Keratinocyte (primary cell): ENCODE data around the gene FUOM. TPM values are rescaled to one million over a fixed set of nuclear protein-coding genes. Genes with fewer than 3 reads are reported as not detected.

Source experiments
- DNase-seq: peaks from one replicate; pipeline ENCODE4 v3.0.0-alpha.2; 2011; ENCODE audit warnings: low read depth, missing footprints, low spot score
- FAIRE-seq: peaks from 2 replicates; lab custom pipeline; 2011; peaks lifted over from hg19 to GRCh38; lab: Jason Lieb, UNC
- H2AFZ ChIP-seq: 2 replicates; pipeline ENCODE4 v1.6.0; 2012; ENCODE audit warnings: low read length, control low read depth, inconsistent platforms; ENCODE audit not compliant: control insufficient read depth
- H3K27ac ChIP-seq: 2 replicates; pipeline ENCODE4 v1.5.1; 2011; ENCODE audit warnings: low read length; ENCODE audit not compliant: control insufficient read depth, insufficient read depth
- H3K27me3 ChIP-seq: 3 replicates; pipeline ENCODE4 v1.6.0; 2011; ENCODE audit warnings: low read length; ENCODE audit not compliant: control insufficient read depth, insufficient read depth; ENCODE audit errors: extremely low read depth
- H3K36me3 ChIP-seq, 2 experiments: 2 replicates in 1 of 2; 3 replicates in 1 of 2; pipeline ENCODE4 v1.5.1; 2011; ENCODE audit warnings: low read length in 2 of 2, mild to moderate bottlenecking in 1 of 2; ENCODE audit not compliant: control insufficient read depth in 2 of 2, insufficient read depth in 2 of 2; ENCODE audit errors: extremely low read depth in 1 of 2
- H3K4me1 ChIP-seq: 3 replicates; pipeline ENCODE4 v1.5.1; 2011; ENCODE audit warnings: low read length; ENCODE audit not compliant: control insufficient read depth, insufficient read depth; ENCODE audit errors: extremely low read depth
- H3K4me2 ChIP-seq: 3 replicates; pipeline ENCODE4 v1.6.0; 2011; ENCODE audit warnings: low read depth, low read length; ENCODE audit not compliant: control insufficient read depth, insufficient read depth; ENCODE audit errors: extremely low read depth
- H3K4me3 ChIP-seq, 3 experiments: fragments of 200-600 bp in 1 of 3; sonication (generic) in 1 of 3; 2 replicates in 2 of 3; 3 replicates in 1 of 3; pipeline ENCODE4 v1.5.1; 2011 to 2016; ENCODE audit warnings: low read length in 3 of 3, mild to moderate bottlenecking in 3 of 3, control low read depth in 2 of 3, inconsistent platforms in 1 of 3, low read depth in 1 of 3, mixed read lengths in 1 of 3, mixed run types in 1 of 3, moderate library complexity in 1 of 3; ENCODE audit not compliant: control insufficient read depth in 2 of 3, insufficient read depth in 2 of 3; ENCODE audit errors: extremely low read depth in 1 of 3
- H3K79me2 ChIP-seq: 2 replicates; pipeline ENCODE4 v1.6.0; 2012; ENCODE audit warnings: low read length; ENCODE audit not compliant: control insufficient read depth, insufficient read depth
- H3K9ac ChIP-seq: 3 replicates; pipeline ENCODE4 v1.6.0; 2011; ENCODE audit warnings: low read length; ENCODE audit not compliant: control insufficient read depth, insufficient read depth; ENCODE audit errors: extremely low read depth
- H3K9me1 ChIP-seq: 3 replicates; pipeline ENCODE4 v1.6.0; 2011; ENCODE audit warnings: low read length; ENCODE audit not compliant: control insufficient read depth, insufficient read depth; ENCODE audit errors: extremely low read depth
- H3K9me3 ChIP-seq: 2 replicates; pipeline ENCODE4 v1.5.1; 2012; ENCODE audit warnings: low read depth, low read length; ENCODE audit not compliant: control insufficient read depth
- H4K20me1 ChIP-seq: 3 replicates; pipeline ENCODE4 v1.6.0; 2011; ENCODE audit warnings: low read length; ENCODE audit not compliant: control insufficient read depth, insufficient read depth; ENCODE audit errors: extremely low read depth
- CTCF ChIP-seq, 3 experiments: IDR thresholded peaks in 1 of 3; conservative IDR thresholded peaks in 1 of 3; optimal IDR thresholded peaks in 1 of 3; 2 replicates in 2 of 3; 3 replicates in 1 of 3; pipeline versions ENCODE3 to v1.5.1; 2011; ENCODE audit warnings: low read length in 3 of 3, mild to moderate bottlenecking in 3 of 3, moderate library complexity in 2 of 3, control low read depth in 1 of 3, inconsistent platforms in 1 of 3; ENCODE audit not compliant: insufficient read depth in 2 of 3; ENCODE audit errors: extremely low read depth in 1 of 3
- EZH2 ChIP-seq: IDR thresholded peaks from one replicate; pipeline ENCODE4 v1.6.1; 2012; ENCODE audit warnings: inconsistent platforms, mild to moderate bottlenecking, low read length, moderate library complexity
- dilution Hi-C: fragments of 300-500 bp; cut with MboI; formaldehyde crosslinking; loops from one replicate; pipeline ENCODE4 v1.7.0; 2020; ENCODE audit warnings: low sequenced_read_pairs; ENCODE audit not compliant: extremely low pct_ligation_motif_present
- polyA plus RNA-seq, 5 experiments: library from polyadenylated mRNA; depleted of rRNA in 3 of 5; stranded (reverse) in 3 of 5; stranded (forward) in 1 of 5; unstranded in 1 of 5; fragments of >200 nt; gene quantifications; 1 replicate in 1 of 5; 2 replicates in 3 of 5; 3 replicates in 1 of 5; pipeline versions ENCODE4 v1.2.1 to v1.2.3, GENCODE V29; 2011 to 2012; ENCODE audit warnings: missing spikeins in 2 of 5, low read depth in 1 of 5, low replicate concordance in 1 of 5

FUOM gene
- polyA plus RNA-seq, 1 donor (not counting 4 experiments of a cell fraction or from before 2014, with no cell fraction given), result 11.3 TPM

- no peak for FAIRE-seq
- H2AFZ ChIP-seq, result no peak overlapping the region
- H3K9ac ChIP-seq, result no peak overlapping the region
- H3K9me1 ChIP-seq, result no peaks in the 10 kb centered on the region
- no peaks in the 10 kb centered on the region for H3K36me3 ChIP-seq
- H3K79me2 ChIP-seq, result no peaks in the 10 kb centered on the region
- no peak overlapping the region for H3K4me2 ChIP-seq
- peaks cover 8% of the 10 kb centered on the region for H3K4me1 ChIP-seq
- H3K9me3 ChIP-seq, result no peaks in the 10 kb centered on the region
- H3K27me3 ChIP-seq, result peaks cover 64% of the 10 kb centered on the region
- no peaks in the 10 kb centered on the region for H4K20me1 ChIP-seq
- DNase-seq, result no peak
- no peak overlapping the region for H3K4me3 ChIP-seq
- no peak overlapping the region for H3K27ac ChIP-seq
- no peak for TF ChIP-seq EZH2
- TF ChIP-seq CTCF (optimal IDR thresholded peaks at IDR 0.05 in 1 of 3, IDR thresholded peaks at IDR 0.05 in 1 of 3, conservative IDR thresholded peaks at IDR 0.05 in 1 of 3; ENCODE audit: extremely low read depth in 1 of 3, insufficient read depth in 2 of 3, low read length in 3 of 3), result no peak
- dilution Hi-C loops, result no loop called here
These were observed 29.2 kb downstream of the FUOM start for GRCh38 chr10:133328358-133329343.

GRCh38 chr10:133327651-133328357, 30.0 kb downstream of the FUOM start:
- Histone ChIP-seq H3K4me1 (peaks cover 8% of the 10 kb centered on the region), H3K4me3 (no peak overlapping the region), H3K79me2 (no peaks in the 10 kb centered on the region), H3K27ac (no peak overlapping the region), H3K9ac (no peak overlapping the region), H2AFZ (no peak overlapping the region), H3K9me1 (no peaks in the 10 kb centered on the region), H3K36me3 (no peaks in the 10 kb centered on the region), H3K9me3 (no peaks in the 10 kb centered on the region), H3K27me3 (peaks cover 57% of the 10 kb centered on the region), H3K4me2 (no peak overlapping the region), H4K20me1 (no peaks in the 10 kb centered on the region)
- dilution Hi-C loops, result no loop called here
- FAIRE-seq (no peak), DNase-seq (no peak)
- no peak for TF ChIP-seq EZH2
- no peak for TF ChIP-seq CTCF (optimal IDR thresholded peaks at IDR 0.05 in 1 of 3, IDR thresholded peaks at IDR 0.05 in 1 of 3, conservative IDR thresholded peaks at IDR 0.05 in 1 of 3; ENCODE audit: extremely low read depth in 1 of 3, insufficient read depth in 2 of 3, low read length in 3 of 3)
